ENCODE data around the gene IL15RA. TPM values are rescaled to one million over a fixed set of nuclear protein-coding genes. Genes with fewer than 3 reads are reported as not detected.

The IL15RA gene
- total RNA-seq, 1 experiment from 2014 or later, result 28.6 TPM

DNA sequence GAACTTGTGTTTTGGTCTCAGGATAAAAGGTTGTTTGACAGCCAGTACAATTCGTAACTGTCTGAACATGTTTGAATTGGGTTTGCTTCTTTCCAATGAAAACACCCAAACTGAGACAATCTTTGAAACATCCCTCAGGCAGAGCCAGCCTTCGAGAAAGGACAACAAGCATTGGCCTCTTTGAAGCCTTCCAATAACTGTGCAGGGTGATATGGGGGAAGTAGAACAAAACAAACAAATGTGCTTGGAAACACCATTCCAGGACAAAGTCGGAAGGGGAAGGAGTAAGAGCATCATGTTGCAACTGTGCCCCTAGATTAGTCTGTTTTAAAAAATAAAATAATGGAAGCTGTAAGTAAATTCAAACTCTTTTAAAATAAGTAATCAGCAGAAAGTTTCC is 45.3 kb upstream of the IL15RA start:
- CTCF ChIA-PET, result interaction anchor here (0.9 kb wide), 1 partner anchor 9 kb away, joined by 3 read pairs; no protein-coding TSS in a partner anchor

DNA sequence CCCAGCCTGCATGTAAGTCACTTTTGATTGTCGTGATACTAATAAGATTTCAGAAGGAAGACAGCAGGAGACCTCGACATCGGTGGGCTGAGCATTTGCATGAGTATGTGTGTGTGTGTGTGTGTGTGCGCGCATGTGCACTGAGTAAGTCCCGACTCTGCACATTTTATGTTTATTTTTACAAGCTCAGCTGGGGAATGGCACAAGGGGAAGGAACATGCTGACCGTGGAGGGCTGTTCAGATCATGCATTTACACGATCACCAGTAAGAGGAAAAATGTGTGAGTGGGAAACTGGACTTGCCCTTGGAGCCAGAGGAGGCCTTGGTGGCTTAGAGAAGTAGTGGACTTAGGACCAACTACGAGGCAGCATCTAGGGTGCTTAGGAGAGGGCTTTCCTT is 43.5 kb upstream of the IL15RA start:
- TF ChIP-seq CTCF (IDR thresholded peaks at IDR 0.05; ENCODE audit: unreplicated experiment), result no peak
- Mint-ChIP-seq H3K9me3 (ENCODE audit: low read depth, unreplicated experiment) (peaks cover 5% of the 10 kb centered on the region), H3K36me3 (ENCODE audit: insufficient read depth, unreplicated experiment) (no peaks in the 10 kb centered on the region), H3K4me3 (ENCODE audit: low read depth, unreplicated experiment) (no peak overlapping the region), H3K27ac (ENCODE audit: unreplicated experiment) (no peak overlapping the region), H3K4me1 (ENCODE audit: low read depth, unreplicated experiment) (no peaks in the 10 kb centered on the region), H3K27me3 (ENCODE audit: unreplicated experiment) (peaks cover 66% of the 10 kb centered on the region)
- no peak for DNase-seq
- BruUV-seq (replicated peaks), result no TSS peak
- CTCF ChIA-PET, result interaction anchor here (0.5 kb wide), 1 partner anchor 177 kb away, joined by 3 read pairs; no protein-coding TSS in a partner anchor
- intact Hi-C loops (cut with micrococcal nuclease; ENCODE audit: unreplicated experiment), result no loop called here

More for the DNA sequence above, 45.3 kb upstream of the IL15RA start:
- intact Hi-C loops (cut with micrococcal nuclease; ENCODE audit: unreplicated experiment), result no loop called here
- no peak for DNase-seq
- Mint-ChIP-seq H3K27ac (ENCODE audit: unreplicated experiment) (no peak overlapping the region), H3K27me3 (ENCODE audit: unreplicated experiment) (peaks cover 75% of the 10 kb centered on the region), H3K4me1 (ENCODE audit: low read depth, unreplicated experiment) (no peaks in the 10 kb centered on the region), H3K9me3 (ENCODE audit: low read depth, unreplicated experiment) (peaks cover 5% of the 10 kb centered on the region), H3K4me3 (ENCODE audit: low read depth, unreplicated experiment) (no peak overlapping the region), H3K36me3 (ENCODE audit: insufficient read depth, unreplicated experiment) (no peaks in the 10 kb centered on the region)
- BruUV-seq (replicated peaks), result no TSS peak
- no peak for TF ChIP-seq CTCF (IDR thresholded peaks at IDR 0.05; ENCODE audit: unreplicated experiment)

- TF ChIP-seq CTCF (IDR thresholded peaks at IDR 0.05; ENCODE audit: unreplicated experiment), result no peak
- BruUV-seq (replicated peaks), result no TSS peak
- Mint-ChIP-seq H3K4me3 (ENCODE audit: low read depth, unreplicated experiment) (no peak overlapping the region), H3K27me3 (ENCODE audit: unreplicated experiment) (peaks cover 70% of the 10 kb centered on the region), H3K36me3 (ENCODE audit: insufficient read depth, unreplicated experiment) (no peaks in the 10 kb centered on the region), H3K9me3 (ENCODE audit: low read depth, unreplicated experiment) (peaks cover 5% of the 10 kb centered on the region), H3K4me1 (ENCODE audit: low read depth, unreplicated experiment) (no peaks in the 10 kb centered on the region), H3K27ac (ENCODE audit: unreplicated experiment) (no peak overlapping the region)
- intact Hi-C loops (cut with micrococcal nuclease; ENCODE audit: unreplicated experiment), result loop anchor here (10.0 kb wide), 1 partner anchor 385 kb away; no protein-coding TSS in a partner anchor
- DNase-seq, result no peak
- CTCF ChIA-PET, result no interaction called here
These were observed 42.5 kb upstream of the IL15RA start for GRCh38 chr10:6019796-6020195.

GRCh38 chr10:6019010-6019782 is 41.9 kb upstream of the IL15RA start:
- Mint-ChIP-seq H3K27me3 (ENCODE audit: unreplicated experiment) (peaks cover 65% of the 10 kb centered on the region), H3K9me3 (ENCODE audit: low read depth, unreplicated experiment) (peaks cover 5% of the 10 kb centered on the region), H3K27ac (ENCODE audit: unreplicated experiment) (no peak overlapping the region), H3K4me3 (ENCODE audit: low read depth, unreplicated experiment) (no peak overlapping the region), H3K36me3 (ENCODE audit: insufficient read depth, unreplicated experiment) (no peaks in the 10 kb centered on the region), H3K4me1 (ENCODE audit: low read depth, unreplicated experiment) (no peaks in the 10 kb centered on the region)
- CTCF ChIA-PET, result no interaction called here
- TF ChIP-seq CTCF (IDR thresholded peaks at IDR 0.05; ENCODE audit: unreplicated experiment), result no peak
- no TSS peak for BruUV-seq (replicated peaks)
- DNase-seq, result no peak
- intact Hi-C loops (cut with micrococcal nuclease; ENCODE audit: unreplicated experiment), result loop anchor here (10.0 kb wide), 1 partner anchor 386 kb away; no protein-coding TSS in a partner anchor

Measured in Calu3 (cell line).